Epithelial cell of esophagus (primary cell): ENCODE results near the gene CCDC85C.

Experiments used
- DNase-seq: peaks from one replicate; pipeline ENCODE4 v3.0.0; 2010; ENCODE audit warnings: low read depth
- H3K4me3 ChIP-seq: 2 replicates; pipeline ENCODE4 v1.5.1; 2011; ENCODE audit warnings: mild to moderate bottlenecking, low read length, control low read depth
- TF ChIP-seq, protein P1 (sequence below): IDR thresholded peaks from 2 replicates; pipeline ENCODE4 v1.5.1; 2011; ENCODE audit warnings: low read depth, mild to moderate bottlenecking, low read length, control low read depth, inconsistent platforms; ENCODE audit not compliant: insufficient read depth; ENCODE audit errors: missing control alignments

The CCDC85C gene

DNA sequence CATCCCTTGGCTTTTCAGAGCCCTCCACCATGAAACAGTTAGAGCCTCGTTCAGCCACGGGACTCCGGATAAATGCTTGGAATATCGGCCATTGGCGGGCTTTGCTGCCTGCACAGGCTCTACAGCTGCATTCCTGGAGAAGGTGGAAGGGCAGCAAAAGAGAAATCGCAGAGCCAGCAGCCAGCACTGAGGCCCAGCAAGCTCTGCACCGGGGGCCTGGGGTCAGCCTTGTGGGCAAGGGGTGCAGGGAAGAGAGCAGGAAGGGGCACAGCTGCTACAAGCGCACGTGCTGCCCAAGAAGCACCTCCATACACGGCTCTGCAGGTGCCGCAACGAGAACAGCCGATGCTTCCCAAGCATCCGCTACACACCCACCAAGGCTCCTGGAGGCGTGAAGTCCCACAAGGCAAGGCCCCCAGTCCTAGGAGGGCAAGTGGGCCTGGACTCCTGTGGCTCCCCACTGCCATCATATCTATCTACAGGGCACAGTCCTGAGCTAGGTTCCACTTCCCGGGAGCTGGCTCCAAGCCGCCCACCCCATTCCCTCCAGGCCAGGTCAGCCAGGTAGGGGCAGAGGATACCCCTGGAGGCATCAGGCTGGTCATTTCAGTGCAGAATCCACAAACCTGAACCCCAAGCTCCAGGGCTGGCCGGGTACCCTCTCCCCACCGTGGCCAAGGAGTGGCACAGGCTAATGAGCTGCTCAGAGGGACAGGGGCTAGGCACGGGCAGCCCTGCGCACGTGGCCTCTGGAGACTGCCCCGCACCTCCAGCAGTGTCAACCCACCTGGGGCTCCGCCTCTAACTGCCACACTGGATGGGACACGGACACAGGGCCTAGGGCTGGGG lies 82.6 kb downstream of the CCDC85C start:
- TF ChIP-seq, protein P1, sequence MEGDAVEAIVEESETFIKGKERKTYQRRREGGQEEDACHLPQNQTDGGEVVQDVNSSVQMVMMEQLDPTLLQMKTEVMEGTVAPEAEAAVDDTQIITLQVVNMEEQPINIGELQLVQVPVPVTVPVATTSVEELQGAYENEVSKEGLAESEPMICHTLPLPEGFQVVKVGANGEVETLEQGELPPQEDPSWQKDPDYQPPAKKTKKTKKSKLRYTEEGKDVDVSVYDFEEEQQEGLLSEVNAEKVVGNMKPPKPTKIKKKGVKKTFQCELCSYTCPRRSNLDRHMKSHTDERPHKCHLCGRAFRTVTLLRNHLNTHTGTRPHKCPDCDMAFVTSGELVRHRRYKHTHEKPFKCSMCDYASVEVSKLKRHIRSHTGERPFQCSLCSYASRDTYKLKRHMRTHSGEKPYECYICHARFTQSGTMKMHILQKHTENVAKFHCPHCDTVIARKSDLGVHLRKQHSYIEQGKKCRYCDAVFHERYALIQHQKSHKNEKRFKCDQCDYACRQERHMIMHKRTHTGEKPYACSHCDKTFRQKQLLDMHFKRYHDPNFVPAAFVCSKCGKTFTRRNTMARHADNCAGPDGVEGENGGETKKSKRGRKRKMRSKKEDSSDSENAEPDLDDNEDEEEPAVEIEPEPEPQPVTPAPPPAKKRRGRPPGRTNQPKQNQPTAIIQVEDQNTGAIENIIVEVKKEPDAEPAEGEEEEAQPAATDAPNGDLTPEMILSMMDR: no peak
- no peak for DNase-seq
- H3K4me3 ChIP-seq: no peak overlapping the region

- DNase-seq: no peak
- no peak overlapping the region for H3K4me3 ChIP-seq
- TF ChIP-seq, protein P1: no peak
These were observed 83.4 kb downstream of the CCDC85C start for GRCh38 chr14:99520571-99521081.

- TF ChIP-seq, protein P1: no peak
- no peak for DNase-seq
- no peak overlapping the region for H3K4me3 ChIP-seq
These were observed 84.0 kb downstream of the CCDC85C start for GRCh38 chr14:99519931-99520421.

DNA sequence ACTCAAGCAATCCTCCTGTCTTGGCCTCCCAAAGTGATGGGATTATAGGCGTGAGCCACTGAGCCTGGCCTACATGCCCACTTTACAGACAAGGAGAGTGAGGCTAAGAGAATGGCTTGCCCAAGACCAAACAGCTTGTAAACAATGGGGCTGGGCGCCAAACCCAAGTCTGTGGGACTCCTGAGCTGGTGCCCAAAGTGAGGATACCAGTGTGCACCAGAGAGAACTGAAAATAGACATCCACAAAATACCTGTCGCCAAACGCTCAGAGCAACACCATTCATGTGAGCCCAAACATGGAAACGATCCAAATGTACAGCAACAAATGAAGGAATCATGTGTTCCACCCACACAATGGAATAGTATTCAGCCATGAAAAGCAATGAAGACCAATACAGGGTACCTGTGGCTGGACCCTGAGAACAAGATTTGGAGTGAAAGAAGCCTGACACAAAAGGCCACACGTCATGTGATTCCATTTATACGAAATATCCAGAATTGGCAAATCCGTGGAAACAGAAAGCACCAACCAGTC lies 84.6 kb downstream of the CCDC85C start:
- H3K4me3 ChIP-seq: no peak overlapping the region
- TF ChIP-seq, protein P1: no peak
- no peak for DNase-seq

DNA sequence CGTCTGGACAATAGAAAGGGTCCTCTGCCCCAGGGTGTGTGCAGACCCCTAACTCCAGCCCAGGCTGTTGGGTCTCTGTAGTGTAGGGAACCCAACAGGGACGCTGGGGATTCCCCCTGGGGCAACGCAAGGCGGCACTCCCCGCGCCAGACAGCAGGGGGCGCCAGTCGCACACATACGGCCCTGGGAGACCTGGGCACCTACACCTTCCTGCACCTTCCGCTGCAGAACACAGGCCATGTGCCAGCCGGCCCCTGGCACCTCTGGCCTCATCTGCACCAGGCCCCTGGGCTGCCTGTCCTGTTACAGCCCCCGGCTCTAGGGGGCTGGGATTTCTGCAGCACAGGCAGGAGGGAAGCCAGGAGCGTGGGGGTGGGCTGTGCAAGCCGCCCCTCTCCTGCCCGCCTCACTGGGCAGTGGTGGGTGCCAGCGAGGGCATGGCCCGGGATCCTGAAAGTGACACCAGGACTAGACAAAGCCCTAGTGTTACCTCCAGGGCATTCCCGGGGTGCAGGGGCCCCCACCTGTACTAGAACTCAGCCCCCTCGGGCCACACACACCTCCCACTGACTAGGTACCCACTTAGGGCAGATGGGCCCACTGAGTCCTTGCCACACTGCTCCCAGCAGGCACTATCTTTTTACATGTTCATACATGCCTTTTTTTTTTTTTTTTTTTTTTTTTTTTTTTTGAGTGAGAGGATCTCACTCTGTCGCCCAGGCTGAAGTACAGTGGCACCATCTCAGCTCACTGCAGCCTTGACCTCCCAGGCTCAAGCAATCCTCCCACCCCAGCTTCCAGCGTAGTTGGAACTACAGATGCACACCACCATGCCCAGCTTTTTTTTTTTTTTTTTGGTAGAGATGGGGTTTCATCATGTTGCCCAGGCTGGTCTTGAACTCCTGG lies 85.3 kb downstream of the CCDC85C start:
- DNase-seq: peak; percentile 74
- TF ChIP-seq, protein P1: peak; percentile 86
- H3K4me3 ChIP-seq: no peak overlapping the region

GRCh38 chr14:99517643-99518381 lies 86.2 kb downstream of the CCDC85C start:
- no peak overlapping the region for H3K4me3 ChIP-seq
- TF ChIP-seq, protein P1: no peak
- no peak for DNase-seq
